Measurements from ENCODE around the gene NAA10.

DNA sequence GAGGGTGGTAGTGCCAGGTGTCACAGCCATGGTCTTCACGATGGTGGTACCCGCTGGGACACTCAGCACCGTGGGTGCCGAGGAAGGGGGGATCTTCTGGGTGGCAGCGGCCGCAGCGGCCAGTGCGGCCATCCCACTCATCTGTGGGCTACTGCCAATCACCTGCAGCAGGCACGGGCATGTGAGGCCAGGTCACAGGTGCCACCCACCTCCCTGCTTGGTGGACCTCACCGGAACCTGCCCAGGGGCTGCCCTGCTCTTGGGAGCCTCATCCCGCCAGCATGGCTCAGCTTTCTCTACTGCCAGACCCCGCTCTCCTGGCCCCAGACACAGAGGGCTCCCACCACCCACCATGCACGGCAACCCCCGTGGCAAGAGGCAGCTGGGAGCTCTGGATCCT, 23.8 kb upstream of the NAA10 start:
- TF ChIP-seq POLR2A (IDR thresholded peaks at IDR 0.05) = no peak
- TF ChIP-seq, protein P1, sequence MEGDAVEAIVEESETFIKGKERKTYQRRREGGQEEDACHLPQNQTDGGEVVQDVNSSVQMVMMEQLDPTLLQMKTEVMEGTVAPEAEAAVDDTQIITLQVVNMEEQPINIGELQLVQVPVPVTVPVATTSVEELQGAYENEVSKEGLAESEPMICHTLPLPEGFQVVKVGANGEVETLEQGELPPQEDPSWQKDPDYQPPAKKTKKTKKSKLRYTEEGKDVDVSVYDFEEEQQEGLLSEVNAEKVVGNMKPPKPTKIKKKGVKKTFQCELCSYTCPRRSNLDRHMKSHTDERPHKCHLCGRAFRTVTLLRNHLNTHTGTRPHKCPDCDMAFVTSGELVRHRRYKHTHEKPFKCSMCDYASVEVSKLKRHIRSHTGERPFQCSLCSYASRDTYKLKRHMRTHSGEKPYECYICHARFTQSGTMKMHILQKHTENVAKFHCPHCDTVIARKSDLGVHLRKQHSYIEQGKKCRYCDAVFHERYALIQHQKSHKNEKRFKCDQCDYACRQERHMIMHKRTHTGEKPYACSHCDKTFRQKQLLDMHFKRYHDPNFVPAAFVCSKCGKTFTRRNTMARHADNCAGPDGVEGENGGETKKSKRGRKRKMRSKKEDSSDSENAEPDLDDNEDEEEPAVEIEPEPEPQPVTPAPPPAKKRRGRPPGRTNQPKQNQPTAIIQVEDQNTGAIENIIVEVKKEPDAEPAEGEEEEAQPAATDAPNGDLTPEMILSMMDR (IDR thresholded peaks at IDR 0.05) = no peak
